Kidney epithelial cell (primary cell): ENCODE data around the gene PLB1. TPM values are rescaled to one million over a fixed set of nuclear protein-coding genes. Genes with fewer than 3 reads are reported as not detected.

Source experiments
- DNase-seq: peaks from one replicate; pipeline ENCODE4 v3.0.0-alpha.2; 2010; ENCODE audit warnings: low read depth
- H3K27me3 ChIP-seq: 2 replicates; pipeline ENCODE4 v1.6.0; 2011; ENCODE audit warnings: low read length; ENCODE audit not compliant: control insufficient read depth, insufficient read depth
- H3K36me3 ChIP-seq: 2 replicates; pipeline ENCODE4 v1.5.1; 2011; ENCODE audit warnings: low read length; ENCODE audit not compliant: control insufficient read depth, insufficient read depth
- H3K4me3 ChIP-seq: 2 replicates; pipeline ENCODE4 v1.5.1; 2011; ENCODE audit warnings: low read depth, mild to moderate bottlenecking, control low read depth, low read length
- total RNA-seq: library from RNA; depleted of rRNA; stranded (reverse); fragments of >200 nt; gene quantifications from 2 replicates; pipeline ENCODE4 v1.2.3, GENCODE V29; 2015
- TF ChIP-seq, protein P1 (sequence below): IDR thresholded peaks from 2 replicates; pipeline ENCODE4 v1.5.1; 2011; ENCODE audit warnings: mild to moderate bottlenecking, moderate library complexity, low read length, control low read depth, inconsistent platforms; ENCODE audit not compliant: insufficient read depth, poor library complexity, severe bottlenecking

The PLB1 gene
- total RNA-seq, 1 donor from 2014 or later, result 0.25 TPM

- no peak for DNase-seq
- TF ChIP-seq, protein P1, sequence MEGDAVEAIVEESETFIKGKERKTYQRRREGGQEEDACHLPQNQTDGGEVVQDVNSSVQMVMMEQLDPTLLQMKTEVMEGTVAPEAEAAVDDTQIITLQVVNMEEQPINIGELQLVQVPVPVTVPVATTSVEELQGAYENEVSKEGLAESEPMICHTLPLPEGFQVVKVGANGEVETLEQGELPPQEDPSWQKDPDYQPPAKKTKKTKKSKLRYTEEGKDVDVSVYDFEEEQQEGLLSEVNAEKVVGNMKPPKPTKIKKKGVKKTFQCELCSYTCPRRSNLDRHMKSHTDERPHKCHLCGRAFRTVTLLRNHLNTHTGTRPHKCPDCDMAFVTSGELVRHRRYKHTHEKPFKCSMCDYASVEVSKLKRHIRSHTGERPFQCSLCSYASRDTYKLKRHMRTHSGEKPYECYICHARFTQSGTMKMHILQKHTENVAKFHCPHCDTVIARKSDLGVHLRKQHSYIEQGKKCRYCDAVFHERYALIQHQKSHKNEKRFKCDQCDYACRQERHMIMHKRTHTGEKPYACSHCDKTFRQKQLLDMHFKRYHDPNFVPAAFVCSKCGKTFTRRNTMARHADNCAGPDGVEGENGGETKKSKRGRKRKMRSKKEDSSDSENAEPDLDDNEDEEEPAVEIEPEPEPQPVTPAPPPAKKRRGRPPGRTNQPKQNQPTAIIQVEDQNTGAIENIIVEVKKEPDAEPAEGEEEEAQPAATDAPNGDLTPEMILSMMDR, result no peak
- no peaks in the 10 kb centered on the region for H3K36me3 ChIP-seq
- no peaks in the 10 kb centered on the region for H3K27me3 ChIP-seq
- no peak overlapping the region for H3K4me3 ChIP-seq
These were observed 149.7 kb downstream of the PLB1 start for GRCh38 chr2:28645553-28645952.

DNA sequence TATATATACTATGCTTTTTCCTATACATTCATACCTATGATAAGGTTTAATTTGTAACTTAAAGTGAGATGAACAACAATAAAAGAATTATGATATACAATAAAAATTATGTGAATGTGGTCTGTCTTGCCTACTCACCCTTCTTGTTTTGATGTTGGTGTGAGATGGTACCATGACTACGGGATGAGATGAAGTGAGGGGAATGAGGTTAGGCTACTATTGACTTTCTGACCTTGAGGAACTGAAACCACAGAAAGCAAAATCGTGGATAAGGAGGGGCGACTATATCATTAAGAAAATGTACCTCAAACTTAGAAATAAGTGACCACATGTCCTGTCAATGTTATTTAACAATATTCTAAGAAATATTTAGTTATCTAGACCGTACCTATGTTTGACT lies 151.8 kb downstream of the PLB1 start:
- Histone ChIP-seq H3K4me3 (no peak overlapping the region), H3K36me3 (no peaks in the 10 kb centered on the region), H3K27me3 (no peaks in the 10 kb centered on the region)
- TF ChIP-seq, protein P1, result no peak
- no peak for DNase-seq

DNA sequence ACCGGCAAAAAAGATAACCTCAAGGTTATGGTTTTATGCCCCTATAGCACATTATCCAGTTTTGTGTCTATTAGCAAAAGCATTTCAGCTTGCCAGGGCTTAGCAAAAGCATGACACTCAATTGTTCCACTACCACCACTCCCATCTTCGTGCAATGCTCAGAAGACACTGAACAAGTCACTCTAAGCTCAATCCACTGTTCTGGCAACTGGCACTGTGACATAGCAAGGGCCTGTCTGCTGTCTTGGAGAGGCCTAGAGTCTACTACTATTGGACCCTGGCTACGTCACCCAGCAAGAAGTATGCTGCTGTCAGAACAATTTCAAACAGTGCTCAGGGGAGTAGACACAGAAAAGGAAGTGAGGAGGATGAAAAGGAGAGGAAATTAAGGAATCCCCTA lies 152.3 kb downstream of the PLB1 start:
- no peak for DNase-seq
- Histone ChIP-seq H3K4me3 (no peak overlapping the region), H3K27me3 (no peaks in the 10 kb centered on the region), H3K36me3 (no peaks in the 10 kb centered on the region)
- TF ChIP-seq, protein P1, result no peak

DNA sequence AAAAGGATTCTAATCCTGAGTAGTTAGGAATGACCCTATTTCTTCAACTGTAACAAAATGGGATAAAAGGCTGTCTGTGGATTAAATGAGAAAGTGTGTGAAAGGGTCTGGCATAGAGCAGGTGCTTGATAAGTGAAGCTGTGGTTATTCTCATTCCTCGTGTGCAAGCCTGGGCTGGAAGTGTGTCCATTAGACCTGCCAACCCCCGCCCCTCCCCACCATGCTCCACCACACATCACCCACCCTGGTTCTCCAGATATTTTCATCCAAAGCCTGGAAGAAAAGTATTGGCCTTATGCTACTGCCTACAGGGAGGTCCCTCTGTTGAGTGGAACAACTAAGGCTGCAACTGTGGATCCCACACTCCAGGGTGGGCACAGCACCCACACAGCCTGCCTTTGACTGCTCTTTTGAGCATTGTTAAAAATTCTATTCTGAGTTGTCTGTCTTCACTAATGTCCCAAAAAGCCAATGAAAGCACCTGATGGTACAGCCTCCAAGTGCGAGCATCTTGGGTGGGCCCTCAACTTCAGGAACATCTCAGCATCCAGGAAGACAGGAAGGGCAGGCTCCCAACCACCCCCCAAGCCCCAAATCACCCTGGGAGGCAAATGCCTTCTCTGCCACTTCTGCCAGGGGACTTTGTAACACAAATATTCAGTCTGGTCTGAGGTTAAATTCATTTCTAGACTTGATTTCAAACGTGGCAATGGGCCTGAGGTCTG lies 153.0 kb downstream of the PLB1 start:
- Histone ChIP-seq H3K36me3 (no peaks in the 10 kb centered on the region), H3K4me3 (no peak overlapping the region), H3K27me3 (no peaks in the 10 kb centered on the region)
- no peak for DNase-seq
- TF ChIP-seq, protein P1, result no peak

- no peak overlapping the region for H3K4me3 ChIP-seq
- H3K27me3 ChIP-seq, result no peaks in the 10 kb centered on the region
- DNase-seq, result no peak
- H3K36me3 ChIP-seq, result no peaks in the 10 kb centered on the region
- TF ChIP-seq, protein P1, result no peak
These were observed 153.8 kb downstream of the PLB1 start for GRCh38 chr2:28649481-28650265.
